ENCODE measurements around the gene IGDCC3.
A peak's percentile ranks its signal among the peaks of the same experiment; 100 is the strongest.

The IGDCC3 gene

GRCh38 chr15:65344214-65344913 lies 33.4 kb downstream of the IGDCC3 start:
- DNase-seq: no peak

DNA sequence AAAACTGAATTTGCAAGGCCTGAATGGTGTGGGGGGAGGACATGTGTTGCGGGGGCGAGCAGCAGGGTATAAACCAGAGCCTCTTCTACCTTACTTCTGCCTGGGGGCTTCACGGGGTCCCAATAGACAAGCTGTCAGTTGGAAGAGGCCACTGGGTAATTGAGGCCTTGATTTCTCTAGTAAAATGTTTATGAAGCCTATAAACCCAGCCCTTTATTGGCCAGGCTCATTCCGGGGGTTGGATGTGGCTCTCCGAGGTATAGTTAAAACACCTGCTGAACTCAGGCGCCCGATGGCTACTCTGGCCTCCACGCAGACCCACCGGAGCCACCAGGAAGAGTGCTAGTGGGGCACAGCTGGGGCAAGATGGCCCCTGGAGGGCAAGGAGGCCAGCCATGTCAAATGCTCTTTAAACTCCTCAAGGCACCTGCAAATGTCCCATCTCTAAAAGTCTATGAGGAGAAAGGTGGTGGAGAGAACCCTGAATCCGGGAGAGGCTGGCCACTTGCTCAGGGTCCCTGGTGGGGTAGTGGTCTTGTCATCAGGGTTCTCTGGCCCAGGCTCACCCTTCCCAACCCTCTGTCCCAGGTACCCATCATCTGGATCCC lies 34.3 kb downstream of the IGDCC3 start:
- DNase-seq: no peak

GRCh38 chr15:65342493-65342892 lies 35.3 kb downstream of the IGDCC3 start:
- no peak for DNase-seq

DNA sequence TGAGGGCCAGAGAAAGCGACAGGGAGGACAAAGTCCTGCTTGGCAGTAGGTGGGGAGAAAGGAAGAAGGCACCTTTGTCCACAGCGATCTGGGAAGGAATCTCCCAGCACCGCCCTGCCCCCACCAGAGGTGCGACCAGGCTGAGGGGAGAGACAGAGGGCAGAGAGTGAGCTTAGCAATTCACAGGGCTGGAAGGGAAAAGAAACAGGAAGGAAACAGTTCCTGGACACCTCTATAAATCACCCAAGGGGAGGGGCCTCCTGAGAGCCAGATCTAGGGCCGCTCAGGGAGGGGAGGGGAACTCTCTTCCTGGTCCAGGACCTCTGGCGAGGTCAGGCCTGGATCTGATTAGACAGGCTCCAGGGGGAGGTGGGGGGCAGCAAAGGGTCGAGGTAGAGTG lies 37.9 kb downstream of the IGDCC3 start:
- no peak for DNase-seq

- DNase-seq: no peak
Measured at GRCh38 chr15:65339416-65339815, 38.4 kb downstream of the IGDCC3 start.

GRCh38 chr15:65338823-65339222 lies 39.0 kb downstream of the IGDCC3 start:
- DNase-seq: no peak

DNA sequence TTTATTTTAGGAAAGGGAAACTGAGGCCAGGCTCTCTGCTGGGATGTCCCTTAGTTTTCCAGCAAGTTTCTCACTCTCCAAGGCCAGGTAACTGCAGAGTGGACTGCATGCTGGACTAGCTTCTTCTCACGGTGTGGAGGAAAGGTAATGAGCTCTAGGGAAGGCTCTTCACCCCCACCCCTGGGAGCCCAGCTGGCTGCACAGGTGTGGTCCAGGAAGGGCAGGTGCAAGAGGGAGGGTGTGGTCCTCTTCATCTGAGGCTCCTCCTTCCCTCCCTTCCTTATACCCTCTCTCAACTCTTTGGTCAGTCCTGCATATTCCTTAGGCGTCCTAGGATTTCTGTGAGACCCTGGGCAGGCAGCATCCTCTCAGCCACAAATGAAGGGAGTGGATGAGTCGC lies 39.4 kb downstream of the IGDCC3 start:
- no peak for DNase-seq

DNA sequence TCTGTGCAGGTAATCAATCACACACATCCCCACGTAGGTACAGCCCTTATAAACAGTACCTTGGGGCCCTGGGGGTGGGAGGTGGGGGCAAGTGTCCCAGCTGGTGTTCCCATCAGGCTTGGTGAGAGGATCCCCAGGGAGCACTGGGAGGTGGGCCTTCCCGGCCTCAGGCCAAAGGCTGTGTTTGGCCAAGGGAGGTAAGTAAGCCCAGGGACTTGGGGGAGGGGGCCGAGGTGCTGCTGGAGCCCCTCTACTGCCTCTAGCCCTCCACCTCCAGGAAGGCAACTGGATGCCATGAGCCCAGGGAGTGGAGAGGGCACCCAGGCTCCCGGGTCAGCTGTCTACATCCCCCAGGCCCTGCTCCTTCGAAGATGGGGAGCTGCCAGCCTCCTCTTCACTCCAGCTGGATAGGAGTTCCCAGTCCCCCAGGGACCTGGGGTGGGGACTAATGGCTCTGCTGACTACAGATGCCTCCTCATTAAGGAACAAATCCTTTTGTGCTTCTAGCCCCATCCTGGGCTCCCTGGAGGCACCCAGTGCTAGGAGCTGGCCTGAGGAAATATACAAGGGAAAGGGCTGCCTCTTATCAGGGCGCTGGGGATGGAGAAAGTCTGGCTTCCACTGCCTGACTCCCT lies 40.2 kb downstream of the IGDCC3 start:
- no peak for DNase-seq

DNA sequence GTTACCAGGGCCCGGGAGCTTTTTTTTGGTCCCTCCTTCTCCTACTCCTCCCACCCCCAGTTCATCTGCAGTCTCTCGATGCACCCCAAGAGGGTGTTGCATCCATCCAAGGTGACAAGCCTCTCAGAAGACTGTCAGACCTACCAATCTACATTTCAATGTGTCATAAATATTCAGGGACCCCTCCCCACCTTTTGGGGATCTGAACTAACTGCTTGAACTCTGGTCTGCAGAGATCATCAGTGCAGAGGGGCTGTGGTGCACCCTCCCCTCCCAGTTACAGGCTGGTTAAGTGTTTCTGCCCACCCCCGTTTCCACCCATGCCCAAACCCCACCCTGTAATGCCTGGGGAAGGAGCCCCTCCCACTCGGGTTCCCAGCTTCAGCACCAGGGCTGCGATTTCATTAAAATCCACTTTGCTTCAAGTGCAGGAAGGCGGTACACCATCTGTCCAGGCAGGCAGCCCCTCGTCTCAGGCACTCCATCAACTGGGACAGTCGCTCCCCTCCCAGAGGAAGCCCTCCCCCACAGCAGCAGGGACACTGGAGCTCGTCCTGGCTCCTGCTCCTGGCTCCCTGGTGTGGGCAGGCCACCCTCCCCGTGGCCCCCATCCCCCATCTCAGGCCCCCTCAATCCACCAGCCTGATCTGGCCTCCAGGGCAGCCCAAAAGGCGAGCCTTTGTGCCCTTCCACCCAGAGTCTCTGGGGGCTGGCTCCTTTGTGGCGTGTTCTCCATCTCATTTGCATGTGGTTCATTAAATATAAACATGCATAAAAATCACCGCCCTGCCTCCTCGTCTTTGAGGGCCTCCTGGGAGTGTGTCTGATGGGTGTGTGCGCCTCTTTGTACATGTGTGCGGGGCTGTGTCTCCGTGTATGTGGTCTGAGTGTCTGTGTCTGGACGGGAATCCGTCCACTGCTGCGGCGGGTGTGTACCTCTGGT lies 41.0 kb downstream of the IGDCC3 start:
- no peak for DNase-seq

DNA sequence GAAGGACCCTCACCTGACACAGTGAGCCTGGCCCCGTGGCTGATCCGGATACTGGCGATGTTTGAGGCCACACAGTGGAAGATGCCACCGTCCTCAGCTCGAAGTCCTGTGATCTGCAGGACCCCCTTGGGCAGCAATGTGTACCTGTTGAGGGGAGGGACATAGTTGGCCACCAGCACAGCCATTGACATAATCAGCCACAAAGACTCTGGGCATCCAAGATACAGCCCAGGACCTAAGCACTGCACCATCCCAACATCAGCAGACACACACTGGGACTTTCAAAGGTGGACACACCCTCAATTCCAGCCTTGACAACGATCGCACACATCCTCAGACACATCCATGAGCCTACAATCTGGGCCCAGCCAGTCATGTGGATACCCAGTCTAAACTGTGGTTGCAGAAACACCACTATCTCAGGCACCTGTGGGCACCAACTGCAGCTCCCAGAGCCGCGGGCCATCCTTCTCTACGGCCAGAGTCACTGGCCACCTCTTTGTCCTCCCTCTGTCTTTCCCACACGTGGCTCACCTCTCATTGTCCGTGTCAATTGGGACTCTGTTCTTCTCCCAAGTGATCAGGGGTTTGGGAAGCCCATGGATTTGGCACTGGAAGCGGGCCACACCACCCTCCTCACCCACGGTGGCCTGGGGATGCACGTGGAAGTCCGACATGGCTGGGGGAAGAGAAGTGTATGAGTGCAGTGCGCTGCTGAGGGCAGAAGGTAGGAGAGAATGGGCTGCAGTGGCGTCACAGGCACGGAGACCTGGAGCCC lies 42.3 kb downstream of the IGDCC3 start:
- no peak for DNase-seq

- no peak for DNase-seq
Measured at GRCh38 chr15:65334586-65335231, 43.1 kb downstream of the IGDCC3 start.

DNA sequence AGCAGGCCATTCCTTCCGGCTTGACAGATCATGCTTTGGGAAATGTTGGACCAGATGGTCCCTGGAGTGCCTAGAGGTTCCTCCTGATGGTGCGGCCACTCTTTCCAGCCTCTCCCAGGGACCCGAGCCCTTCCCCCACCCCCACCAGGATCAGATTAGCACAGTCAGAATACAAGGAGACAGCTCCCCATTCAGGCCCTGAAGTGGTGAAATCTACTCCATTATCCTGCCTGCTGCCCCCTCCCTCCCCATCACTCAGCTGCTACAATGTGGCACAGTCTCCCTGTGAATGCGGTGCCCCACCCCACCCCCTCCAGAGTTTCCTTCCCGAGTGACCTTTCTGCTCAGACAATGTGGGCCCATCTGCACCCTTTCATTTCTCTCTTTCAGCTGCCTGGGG lies 43.9 kb downstream of the IGDCC3 start:
- peak in 1 of 56 donors; percentile 4 for DNase-seq

- no peak for DNase-seq
Measured at GRCh38 chr15:65333148-65333820, 44.5 kb downstream of the IGDCC3 start.

DNA sequence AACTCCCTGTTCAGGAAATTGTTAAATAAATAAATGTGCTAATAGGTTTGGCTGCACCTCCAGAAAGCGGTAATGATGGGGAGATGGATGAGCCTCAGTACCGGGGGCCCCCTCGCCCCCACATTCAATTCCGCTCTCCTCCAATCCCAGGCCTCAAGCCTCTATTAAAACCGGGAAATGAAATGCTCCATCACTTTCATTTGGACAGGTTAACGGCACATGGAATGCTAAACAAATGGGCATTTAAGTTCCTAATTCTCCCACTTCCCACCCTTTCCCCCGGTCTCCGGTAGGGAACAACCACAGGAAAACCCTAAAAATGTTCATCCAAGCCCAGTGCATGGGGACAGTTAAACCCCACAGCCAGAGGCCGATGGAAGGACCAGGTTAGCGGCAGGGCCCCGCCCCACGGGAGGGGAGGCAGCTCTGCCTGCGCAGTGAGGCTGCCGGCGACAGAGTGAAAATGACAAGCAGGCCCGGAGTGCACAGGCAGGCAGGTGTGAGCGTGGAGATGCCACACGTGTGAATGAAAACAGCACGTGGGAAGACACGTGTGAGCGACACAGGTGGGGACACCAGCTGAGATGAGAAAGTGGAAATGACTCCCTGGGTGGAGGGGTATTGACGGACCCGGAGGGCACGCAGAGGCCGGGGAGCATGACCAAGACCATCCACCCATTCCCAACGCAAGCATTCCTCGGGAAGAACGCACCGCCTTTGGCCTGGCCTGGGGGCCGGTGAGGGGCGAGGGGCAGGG lies 45.2 kb downstream of the IGDCC3 start:
- no peak for DNase-seq

- no peak for DNase-seq
Measured at GRCh38 chr15:65331811-65332210, 46.0 kb downstream of the IGDCC3 start.

DNA sequence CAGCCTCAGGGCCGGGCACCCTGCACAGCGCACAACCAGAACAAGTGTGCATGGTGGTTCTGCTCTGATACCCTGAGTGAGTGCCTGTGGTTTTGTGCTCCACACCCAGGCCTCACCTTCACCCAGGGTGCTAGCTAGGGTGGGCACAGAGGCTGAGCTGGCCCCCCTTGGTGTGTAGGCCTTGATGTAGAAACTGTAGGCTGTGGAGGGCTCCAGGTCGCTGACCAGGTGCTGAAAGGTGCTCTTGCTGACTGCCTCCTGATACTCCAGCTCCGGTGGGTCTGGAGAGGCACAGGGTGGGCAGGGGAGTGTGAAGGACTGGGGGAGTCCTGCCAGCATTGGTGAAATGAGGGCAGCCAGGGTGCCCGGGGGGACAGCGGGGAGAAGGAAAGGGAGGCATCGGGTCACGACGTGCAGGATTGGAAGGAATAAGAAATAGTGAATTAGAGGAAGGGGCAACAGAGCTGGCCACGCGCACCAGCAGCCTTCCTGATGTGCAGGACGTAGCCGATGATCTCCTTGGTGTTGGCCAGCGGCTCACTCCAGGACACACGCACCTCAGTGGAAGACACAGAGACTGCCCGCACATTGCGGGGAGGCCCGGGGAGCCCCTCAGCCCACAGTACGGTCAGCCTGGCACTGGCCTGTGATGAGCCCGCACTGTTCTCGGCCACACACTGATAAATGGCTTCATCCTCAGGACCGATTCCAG lies 46.7 kb downstream of the IGDCC3 start:
- DNase-seq: no peak

- no peak for DNase-seq
Measured at GRCh38 chr15:65329984-65330735, 47.6 kb downstream of the IGDCC3 start.
